Suppressor macrophage (primary cell): Measurements from ENCODE around the gene DLL3.

Experiments used
- DNase-seq, 4 experiments: peaks; one replicate each; pipeline ENCODE4 v3.0.0-alpha.2; 2020 to 2022

DLL3 gene

DNA sequence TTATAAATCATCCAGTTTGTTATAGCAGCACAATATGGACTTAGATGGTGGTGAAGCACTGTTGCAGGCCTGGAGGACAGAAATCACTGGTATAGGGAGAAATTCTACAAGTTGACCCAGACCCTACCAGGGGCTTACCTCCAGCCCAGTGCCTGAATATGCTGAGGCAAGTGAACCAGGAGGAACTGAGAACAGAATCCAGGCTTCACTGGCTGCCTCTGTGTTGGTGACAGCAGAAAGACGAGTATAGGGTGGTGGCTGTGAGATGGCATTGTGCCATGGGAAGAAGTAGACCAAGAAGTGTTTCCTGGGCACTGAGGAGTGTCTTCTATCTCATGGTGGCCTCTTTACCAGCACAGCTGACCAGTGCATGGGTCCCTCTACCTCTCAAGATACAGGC is 57.1 kb downstream of the DLL3 start:
- DNase-seq: peak in 1 of 4 experiments; percentile 15
